Measurements from ENCODE around the gene LCE5A.

DNA sequence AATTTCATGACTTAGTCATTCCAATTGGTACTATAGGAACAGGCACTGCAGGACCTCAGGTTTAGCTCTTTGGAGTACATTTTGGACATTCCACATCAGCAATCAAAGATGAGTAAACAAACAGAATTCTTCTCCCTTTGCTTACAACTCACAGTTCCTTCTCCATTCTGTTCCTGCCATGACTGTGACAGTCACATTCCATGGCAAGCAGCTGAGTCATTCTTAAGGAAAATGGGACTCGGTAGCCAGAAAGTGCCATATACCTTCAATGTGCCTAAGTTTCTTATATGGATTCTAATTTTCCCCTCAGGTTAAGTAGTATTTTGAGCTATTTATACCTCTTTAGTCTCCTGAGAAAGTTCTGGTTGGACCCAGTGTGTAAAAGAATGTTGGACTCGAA, 29.3 kb downstream of the LCE5A start:
- TF ChIP-seq, protein P1, sequence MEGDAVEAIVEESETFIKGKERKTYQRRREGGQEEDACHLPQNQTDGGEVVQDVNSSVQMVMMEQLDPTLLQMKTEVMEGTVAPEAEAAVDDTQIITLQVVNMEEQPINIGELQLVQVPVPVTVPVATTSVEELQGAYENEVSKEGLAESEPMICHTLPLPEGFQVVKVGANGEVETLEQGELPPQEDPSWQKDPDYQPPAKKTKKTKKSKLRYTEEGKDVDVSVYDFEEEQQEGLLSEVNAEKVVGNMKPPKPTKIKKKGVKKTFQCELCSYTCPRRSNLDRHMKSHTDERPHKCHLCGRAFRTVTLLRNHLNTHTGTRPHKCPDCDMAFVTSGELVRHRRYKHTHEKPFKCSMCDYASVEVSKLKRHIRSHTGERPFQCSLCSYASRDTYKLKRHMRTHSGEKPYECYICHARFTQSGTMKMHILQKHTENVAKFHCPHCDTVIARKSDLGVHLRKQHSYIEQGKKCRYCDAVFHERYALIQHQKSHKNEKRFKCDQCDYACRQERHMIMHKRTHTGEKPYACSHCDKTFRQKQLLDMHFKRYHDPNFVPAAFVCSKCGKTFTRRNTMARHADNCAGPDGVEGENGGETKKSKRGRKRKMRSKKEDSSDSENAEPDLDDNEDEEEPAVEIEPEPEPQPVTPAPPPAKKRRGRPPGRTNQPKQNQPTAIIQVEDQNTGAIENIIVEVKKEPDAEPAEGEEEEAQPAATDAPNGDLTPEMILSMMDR (IDR thresholded peaks at IDR 0.05; ENCODE audit: poor library complexity) = no peak
- no peak for TF ChIP-seq EZH2 (IDR thresholded peaks at IDR 0.05; ENCODE audit: borderline replicate concordance)
